GM12865 (cell line): ENCODE results near the gene RNF166.

Source experiments
- DNase-seq: peaks from one replicate; pipeline ENCODE4 v3.0.0; 2010; ENCODE audit warnings: low read depth
- H3K4me3 ChIP-seq: 2 replicates; pipeline ENCODE4 v1.5.1; 2011; ENCODE audit warnings: mild to moderate bottlenecking, low read depth, low read length, control low read depth
- TF ChIP-seq, protein P1 (sequence below): IDR thresholded peaks from 2 replicates; pipeline ENCODE4 v1.5.1; 2011; ENCODE audit warnings: low read length, control low read depth, low read depth, inconsistent platforms; ENCODE audit not compliant: insufficient read depth; ENCODE audit errors: missing control alignments

Gene RNF166

DNA sequence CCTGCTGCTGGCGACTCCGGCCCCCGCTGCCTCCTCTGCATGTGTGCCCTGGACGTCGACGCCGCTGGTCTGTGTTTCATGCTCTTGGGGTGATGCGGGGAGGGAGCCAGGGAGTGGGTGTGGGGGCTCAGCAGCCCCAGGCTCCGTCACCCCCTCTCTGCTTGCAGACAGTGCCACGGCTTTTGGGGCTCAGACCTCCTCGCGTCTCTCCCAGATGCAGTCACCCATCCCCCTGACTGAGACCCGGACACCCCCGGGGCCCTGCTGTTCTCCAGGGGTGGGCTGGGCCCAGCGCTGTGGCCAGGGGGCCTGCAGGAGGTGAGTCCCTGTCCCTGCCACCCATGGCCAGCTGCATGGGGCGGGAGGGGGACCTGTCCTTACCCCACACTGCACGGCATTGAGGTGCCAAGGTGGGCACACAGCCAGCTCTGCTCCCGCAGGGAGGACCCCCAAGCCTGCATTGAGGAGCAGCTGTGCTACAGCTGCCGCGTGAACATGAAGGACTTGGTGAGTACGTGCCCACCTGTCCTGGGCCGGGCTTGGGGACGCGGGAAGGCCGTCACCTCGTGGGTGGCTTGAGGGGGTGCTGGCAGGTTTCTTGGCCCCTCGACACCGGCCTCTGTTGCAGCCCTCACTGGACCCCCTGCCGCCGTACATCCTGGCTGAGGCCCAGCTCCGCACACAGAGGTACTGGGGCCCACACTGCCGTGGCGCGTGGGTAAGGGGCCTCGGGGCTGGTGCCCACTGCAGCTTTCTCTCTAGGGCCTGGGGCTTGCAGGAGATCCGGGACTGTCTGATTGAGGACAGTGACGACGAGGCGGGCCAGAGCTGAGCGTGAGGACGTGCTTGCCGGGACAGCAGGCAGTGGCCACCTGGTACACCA is 8.5 kb upstream of the RNF166 start:
- DNase-seq: no peak
- TF ChIP-seq, protein P1, sequence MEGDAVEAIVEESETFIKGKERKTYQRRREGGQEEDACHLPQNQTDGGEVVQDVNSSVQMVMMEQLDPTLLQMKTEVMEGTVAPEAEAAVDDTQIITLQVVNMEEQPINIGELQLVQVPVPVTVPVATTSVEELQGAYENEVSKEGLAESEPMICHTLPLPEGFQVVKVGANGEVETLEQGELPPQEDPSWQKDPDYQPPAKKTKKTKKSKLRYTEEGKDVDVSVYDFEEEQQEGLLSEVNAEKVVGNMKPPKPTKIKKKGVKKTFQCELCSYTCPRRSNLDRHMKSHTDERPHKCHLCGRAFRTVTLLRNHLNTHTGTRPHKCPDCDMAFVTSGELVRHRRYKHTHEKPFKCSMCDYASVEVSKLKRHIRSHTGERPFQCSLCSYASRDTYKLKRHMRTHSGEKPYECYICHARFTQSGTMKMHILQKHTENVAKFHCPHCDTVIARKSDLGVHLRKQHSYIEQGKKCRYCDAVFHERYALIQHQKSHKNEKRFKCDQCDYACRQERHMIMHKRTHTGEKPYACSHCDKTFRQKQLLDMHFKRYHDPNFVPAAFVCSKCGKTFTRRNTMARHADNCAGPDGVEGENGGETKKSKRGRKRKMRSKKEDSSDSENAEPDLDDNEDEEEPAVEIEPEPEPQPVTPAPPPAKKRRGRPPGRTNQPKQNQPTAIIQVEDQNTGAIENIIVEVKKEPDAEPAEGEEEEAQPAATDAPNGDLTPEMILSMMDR: no peak
- no peak overlapping the region for H3K4me3 ChIP-seq

DNA sequence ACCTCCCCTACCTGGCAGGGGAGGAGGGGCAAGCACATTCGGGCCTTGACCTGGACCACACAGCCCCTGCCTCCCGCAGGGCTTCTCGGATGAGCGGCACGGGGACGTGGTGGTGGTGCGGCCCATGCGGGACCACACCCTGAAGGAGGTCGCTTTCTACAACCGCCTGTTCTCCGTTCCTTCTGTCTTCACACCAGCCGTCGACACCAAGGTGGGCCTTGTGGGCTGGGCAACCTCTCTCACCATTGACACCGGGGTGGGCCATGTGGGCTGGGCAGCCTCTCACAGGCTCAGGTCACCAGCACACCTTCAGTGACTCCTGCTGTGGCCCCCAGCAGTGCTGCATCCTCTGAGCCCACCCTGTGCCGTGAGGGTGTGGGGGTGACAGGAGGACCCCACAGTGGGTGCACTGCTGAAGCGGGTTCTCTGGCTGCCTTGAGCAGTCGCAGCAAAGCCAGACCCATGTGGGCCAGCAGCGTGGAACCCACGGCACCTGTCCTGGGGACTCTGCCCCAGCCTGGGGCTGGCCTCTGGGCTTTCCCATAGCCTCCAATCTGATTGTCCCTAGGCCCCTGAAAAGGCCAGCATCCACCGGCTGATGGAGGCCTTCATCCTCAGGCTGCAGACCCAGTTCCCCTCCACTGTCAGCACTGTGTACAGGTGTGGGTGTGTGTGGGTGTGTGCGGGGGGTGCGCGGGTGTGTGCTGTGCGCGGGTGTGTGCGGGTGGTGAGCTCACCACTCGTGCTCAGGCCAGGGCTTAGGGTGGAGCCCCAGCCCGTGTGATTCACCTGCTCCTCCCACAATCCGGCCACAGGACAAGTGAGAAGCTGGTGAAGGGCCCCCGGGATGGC is 7.6 kb upstream of the RNF166 start:
- no peak for DNase-seq
- TF ChIP-seq, protein P1: no peak
- H3K4me3 ChIP-seq: no peak overlapping the region

DNA sequence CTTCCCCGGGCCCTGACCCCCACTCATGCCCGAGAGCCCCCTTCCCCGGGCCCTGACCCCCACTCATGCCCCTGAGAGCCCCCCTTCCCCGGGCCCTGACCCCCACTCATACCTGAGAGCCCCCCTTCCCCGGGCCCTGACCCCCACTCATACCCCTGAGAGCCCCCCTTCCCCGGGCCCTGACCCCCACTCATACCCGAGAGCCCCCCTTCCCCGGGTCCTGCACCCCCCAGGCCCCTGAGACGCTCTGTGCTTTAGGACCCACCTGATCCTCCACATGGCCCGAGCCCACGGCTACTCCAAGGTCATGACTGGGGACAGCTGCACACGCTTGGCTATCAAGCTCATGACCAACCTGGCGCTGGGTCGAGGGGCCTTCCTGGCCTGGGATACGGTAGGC is 6.8 kb upstream of the RNF166 start:
- TF ChIP-seq, protein P1: no peak
- no peak overlapping the region for H3K4me3 ChIP-seq
- no peak for DNase-seq

DNA sequence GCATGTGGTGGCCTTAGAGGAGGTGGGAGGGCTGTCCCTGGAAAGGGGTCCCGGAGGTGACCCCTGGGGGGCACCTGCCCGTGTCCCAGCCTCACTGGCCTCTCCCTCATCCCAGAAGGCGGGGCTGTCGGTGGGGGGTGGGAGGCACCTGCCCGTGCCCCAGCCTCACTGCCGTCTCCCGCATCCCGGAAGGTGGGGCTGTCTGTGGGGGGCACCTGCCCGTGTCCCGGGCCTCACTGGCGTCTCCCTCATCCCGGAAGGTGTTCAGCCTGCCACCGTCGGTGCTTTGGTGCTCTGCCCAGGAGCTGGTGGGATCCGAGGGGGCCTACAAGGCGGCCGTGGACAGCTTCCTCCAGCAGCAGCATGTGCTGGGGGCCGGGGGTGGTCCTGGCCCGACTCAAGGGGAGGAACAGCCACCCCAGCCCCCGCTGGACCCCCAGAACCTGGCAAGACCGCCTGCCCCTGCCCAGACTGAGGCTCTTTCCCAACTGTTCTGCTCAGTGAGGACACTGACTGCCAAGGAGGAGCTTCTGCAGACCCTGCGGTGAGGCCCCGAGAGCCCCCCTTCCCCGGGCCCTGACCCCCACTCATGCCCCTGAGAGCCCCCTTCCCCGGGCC is 6.3 kb upstream of the RNF166 start:
- TF ChIP-seq, protein P1: no peak
- no peak overlapping the region for H3K4me3 ChIP-seq
- DNase-seq: no peak

DNA sequence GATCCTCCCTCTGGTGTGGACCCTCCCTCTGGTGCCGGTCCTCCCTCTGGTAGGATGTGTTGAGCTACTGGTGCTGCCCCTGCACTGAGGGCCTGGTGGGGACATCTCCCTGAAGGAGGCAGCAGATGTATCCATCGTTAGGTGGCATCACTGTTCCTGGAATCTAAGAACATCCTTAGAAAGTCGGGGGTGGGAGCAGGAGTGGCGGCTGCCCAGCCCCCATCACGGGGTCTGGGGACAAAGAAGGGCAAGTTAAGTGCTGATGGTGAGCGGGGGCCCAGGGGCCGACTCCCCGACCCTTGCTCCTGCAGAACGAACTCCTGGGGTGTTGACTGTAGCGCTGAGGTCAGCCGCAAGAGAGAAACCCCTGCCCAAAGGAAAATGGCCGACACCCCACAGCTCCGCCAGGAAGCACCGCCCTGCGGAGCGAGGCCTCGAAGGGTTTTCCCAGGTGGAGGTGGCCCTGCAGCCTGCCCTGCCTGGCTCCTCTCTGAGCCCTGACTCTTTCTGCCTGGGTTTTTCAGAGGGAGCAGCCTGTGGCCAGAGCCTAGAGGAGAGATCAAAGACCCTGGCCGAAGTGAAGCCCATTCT is 5.6 kb upstream of the RNF166 start:
- DNase-seq: no peak
- TF ChIP-seq, protein P1: no peak
- H3K4me3 ChIP-seq: no peak overlapping the region

DNA sequence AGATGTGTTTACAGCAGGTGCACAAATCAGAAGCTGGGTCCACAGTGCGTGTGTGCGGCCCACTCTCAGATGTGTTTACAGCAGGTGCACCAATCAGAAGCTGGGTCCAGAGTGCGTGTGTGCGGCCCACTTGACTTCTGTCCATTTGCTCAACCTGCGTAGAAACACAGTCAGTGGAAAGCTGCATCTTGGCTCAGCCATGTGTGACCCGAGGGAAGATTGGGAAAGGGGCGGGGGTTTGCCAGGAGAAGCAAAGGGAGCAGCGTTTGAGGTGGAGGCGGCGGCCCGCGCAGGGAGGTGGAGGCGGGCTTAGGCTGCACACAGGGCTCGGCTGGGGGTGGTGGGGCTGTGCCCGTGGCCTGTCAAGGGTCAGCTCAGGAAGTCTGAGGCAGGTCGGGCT is 4.3 kb upstream of the RNF166 start:
- no peak for DNase-seq
- TF ChIP-seq, protein P1: no peak
- no peak overlapping the region for H3K4me3 ChIP-seq
